ENCODE data around the gene MUC2. TPM values are rescaled to one million over a fixed set of nuclear protein-coding genes. Genes with fewer than 3 reads are reported as not detected.

The MUC2 gene
- total RNA-seq, 1 donor from 2014 or later: not detected

DNA sequence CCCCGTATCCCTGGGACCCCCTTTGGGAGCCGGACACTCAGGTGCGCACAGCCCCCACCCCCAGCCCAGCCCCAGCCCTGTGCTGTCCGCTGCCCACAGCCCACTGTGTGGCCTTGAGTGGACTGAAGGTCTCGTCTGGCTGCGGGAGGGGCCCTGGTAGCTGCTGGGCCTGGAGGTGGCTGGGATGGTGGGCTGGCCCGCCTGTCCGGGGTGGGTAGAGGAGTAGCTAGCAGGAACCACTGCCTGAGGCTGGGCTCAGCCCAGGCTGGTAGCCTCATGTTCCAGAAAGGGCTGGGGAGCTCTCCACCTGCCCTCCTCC is 33.6 kb upstream of the MUC2 start:
- no peak overlapping the region for H3K4me2 ChIP-seq
- no peak overlapping the region for H3K4me3 Mint-ChIP-seq

DNA sequence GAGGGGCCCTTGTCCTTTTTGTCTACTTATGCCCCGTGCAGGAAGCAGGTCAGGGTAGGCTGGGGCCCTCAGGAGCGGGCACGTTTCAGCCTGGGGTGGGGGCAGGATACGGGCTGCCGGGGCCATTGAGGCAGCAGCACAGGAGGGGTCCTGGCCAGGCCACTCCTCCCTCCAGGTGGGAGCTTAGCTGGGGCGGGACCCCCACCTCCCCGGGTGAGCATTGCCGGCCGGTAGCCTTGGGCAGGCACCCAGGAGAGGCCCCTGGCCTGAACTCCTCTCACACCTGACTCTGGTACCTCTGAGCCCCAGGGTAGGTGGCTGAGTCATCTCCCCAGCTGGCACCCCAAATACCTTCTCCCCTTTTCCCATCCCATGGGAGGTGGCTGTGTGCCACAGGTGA is 33.2 kb upstream of the MUC2 start:
- no peak for DNase-seq (ENCODE audit: low spot score)
- no peak overlapping the region for H3K4me3 Mint-ChIP-seq
- H3K9me3 ChIP-seq (ENCODE audit: low read depth): no peaks in the 10 kb centered on the region
- no peaks in the 10 kb centered on the region for H3K4me1 Mint-ChIP-seq
- H3K36me3 ChIP-seq: no peaks in the 10 kb centered on the region
- H3K4me1 ChIP-seq: peaks cover 2% of the 10 kb centered on the region
- no peaks in the 10 kb centered on the region for H3K79me2 ChIP-seq (ENCODE audit: low read depth)
- H3F3A ChIP-seq (ENCODE audit: low read depth): no peaks in the 10 kb centered on the region
- H3K27ac ChIP-seq: no peak overlapping the region
- no peak overlapping the region for H3K9ac ChIP-seq
- H4K20me1 ChIP-seq (ENCODE audit: low read depth): no peaks in the 10 kb centered on the region
- no peak overlapping the region for H3K4me2 ChIP-seq
- H3K36me3 Mint-ChIP-seq: no peaks in the 10 kb centered on the region
- TF ChIP-seq, protein P1, sequence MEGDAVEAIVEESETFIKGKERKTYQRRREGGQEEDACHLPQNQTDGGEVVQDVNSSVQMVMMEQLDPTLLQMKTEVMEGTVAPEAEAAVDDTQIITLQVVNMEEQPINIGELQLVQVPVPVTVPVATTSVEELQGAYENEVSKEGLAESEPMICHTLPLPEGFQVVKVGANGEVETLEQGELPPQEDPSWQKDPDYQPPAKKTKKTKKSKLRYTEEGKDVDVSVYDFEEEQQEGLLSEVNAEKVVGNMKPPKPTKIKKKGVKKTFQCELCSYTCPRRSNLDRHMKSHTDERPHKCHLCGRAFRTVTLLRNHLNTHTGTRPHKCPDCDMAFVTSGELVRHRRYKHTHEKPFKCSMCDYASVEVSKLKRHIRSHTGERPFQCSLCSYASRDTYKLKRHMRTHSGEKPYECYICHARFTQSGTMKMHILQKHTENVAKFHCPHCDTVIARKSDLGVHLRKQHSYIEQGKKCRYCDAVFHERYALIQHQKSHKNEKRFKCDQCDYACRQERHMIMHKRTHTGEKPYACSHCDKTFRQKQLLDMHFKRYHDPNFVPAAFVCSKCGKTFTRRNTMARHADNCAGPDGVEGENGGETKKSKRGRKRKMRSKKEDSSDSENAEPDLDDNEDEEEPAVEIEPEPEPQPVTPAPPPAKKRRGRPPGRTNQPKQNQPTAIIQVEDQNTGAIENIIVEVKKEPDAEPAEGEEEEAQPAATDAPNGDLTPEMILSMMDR (IDR thresholded peaks at IDR 0.05): no peak
- TF ChIP-seq EZH2 (IDR thresholded peaks at IDR 0.05) (no peak), EZH2phosphoT487 (IDR thresholded peaks at IDR 0.05) (no peak)
- no peaks in the 10 kb centered on the region for H3K9me3 Mint-ChIP-seq
- no peak overlapping the region for H3K4me3 ChIP-seq
- no peak overlapping the region for H3K27ac Mint-ChIP-seq
- no peak overlapping the region for H2AFZ ChIP-seq (replicated peaks)
- H3K27me3 Mint-ChIP-seq (ENCODE audit: insufficient read depth, low read depth): no peaks in the 10 kb centered on the region
- no peaks in the 10 kb centered on the region for H3K27me3 ChIP-seq

More for the DNA sequence above, 33.6 kb upstream of the MUC2 start:
- Histone ChIP-seq H2AFZ (replicated peaks) (no peak overlapping the region), H3F3A (ENCODE audit: low read depth) (no peaks in the 10 kb centered on the region), H3K79me2 (ENCODE audit: low read depth) (no peaks in the 10 kb centered on the region), H3K4me1 (peaks cover 3% of the 10 kb centered on the region), H3K9me3 (ENCODE audit: low read depth) (no peaks in the 10 kb centered on the region), H3K4me3 (no peak overlapping the region), H3K9ac (no peak overlapping the region), H3K27me3 (no peaks in the 10 kb centered on the region), H4K20me1 (ENCODE audit: low read depth) (no peaks in the 10 kb centered on the region), H3K27ac (no peak overlapping the region), H3K36me3 (no peaks in the 10 kb centered on the region)
- Mint-ChIP-seq H3K9me3 (no peaks in the 10 kb centered on the region), H3K36me3 (no peaks in the 10 kb centered on the region), H3K4me1 (no peaks in the 10 kb centered on the region), H3K27me3 (ENCODE audit: insufficient read depth, low read depth) (no peaks in the 10 kb centered on the region), H3K27ac (no peak overlapping the region)
- no peak for TF ChIP-seq EZH2 (IDR thresholded peaks at IDR 0.05)
- no peak for TF ChIP-seq EZH2phosphoT487 (IDR thresholded peaks at IDR 0.05)
- TF ChIP-seq, protein P1 (IDR thresholded peaks at IDR 0.05): no peak
- no peak for DNase-seq (ENCODE audit: low spot score)

DNA sequence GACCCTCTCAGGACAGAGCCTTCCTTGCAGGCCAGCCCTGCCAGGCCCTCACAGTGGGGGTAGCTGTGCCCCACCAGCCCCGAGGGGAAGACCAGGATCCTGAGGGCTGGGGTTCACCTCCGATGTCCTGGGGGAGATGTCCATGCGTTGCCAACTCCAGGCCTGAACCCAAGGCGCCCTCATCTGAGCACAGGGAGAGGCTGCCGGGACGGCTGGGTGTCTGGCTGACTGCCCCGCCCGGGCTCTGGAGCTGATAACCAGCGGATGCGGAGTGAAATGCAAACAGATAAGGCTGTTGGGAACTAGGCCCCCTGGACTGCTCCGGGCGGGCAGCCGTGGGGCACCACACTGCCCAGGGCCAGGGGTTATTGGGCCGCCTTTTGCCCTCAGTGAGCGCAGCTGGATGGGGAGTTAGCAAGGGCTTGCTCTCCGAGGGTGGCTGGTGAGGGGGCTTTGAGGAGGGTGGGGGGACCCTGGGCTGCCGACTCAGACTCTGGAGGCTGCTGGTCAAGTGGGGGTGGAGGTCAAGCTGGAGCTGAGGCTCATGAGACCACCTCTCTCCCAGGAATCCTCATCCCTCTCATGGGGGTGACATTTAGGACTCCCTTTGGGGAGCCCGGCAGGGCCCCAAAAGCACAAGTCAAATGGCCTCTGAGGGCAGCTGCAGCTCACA is 32.6 kb upstream of the MUC2 start:
- Mint-ChIP-seq H3K4me3 (no peak overlapping the region), H3K36me3 (no peaks in the 10 kb centered on the region), H3K27me3 (ENCODE audit: insufficient read depth, low read depth) (no peaks in the 10 kb centered on the region), H3K4me1 (no peaks in the 10 kb centered on the region), H3K27ac (no peak overlapping the region), H3K9me3 (no peaks in the 10 kb centered on the region)
- H3K9ac ChIP-seq: no peak overlapping the region
- no peak overlapping the region for H3K4me3 ChIP-seq
- TF ChIP-seq EZH2 (IDR thresholded peaks at IDR 0.05): no peak
- no peak for TF ChIP-seq EZH2phosphoT487 (IDR thresholded peaks at IDR 0.05)
- TF ChIP-seq, protein P1 (IDR thresholded peaks at IDR 0.05): no peak
- no peak overlapping the region for H3K27ac ChIP-seq
- no peaks in the 10 kb centered on the region for H3K4me1 ChIP-seq
- no peak overlapping the region for H2AFZ ChIP-seq (replicated peaks)
- H3K79me2 ChIP-seq (ENCODE audit: low read depth): no peaks in the 10 kb centered on the region
- no peaks in the 10 kb centered on the region for H3K9me3 ChIP-seq (ENCODE audit: low read depth)
- no peaks in the 10 kb centered on the region for H3K36me3 ChIP-seq
- no peaks in the 10 kb centered on the region for H4K20me1 ChIP-seq (ENCODE audit: low read depth)
- no peaks in the 10 kb centered on the region for H3K27me3 ChIP-seq
- H3K4me2 ChIP-seq: no peak overlapping the region
- no peaks in the 10 kb centered on the region for H3F3A ChIP-seq (ENCODE audit: low read depth)
- no peak for DNase-seq (ENCODE audit: low spot score)
